Body of pancreas (tissue), 4 donors: ENCODE results near the gene PRKAA2. TPM values are rescaled to one million over a fixed set of nuclear protein-coding genes. Genes with fewer than 3 reads are reported as not detected.
"Not testable (repeated sequence)": the region's sequence is repeated elsewhere in the genome, so short reads cannot be mapped to it uniquely, and the experiment has no call there.

Experiments used
- ATAC-seq: fragments of 150-250 bp; one replicate; pipeline ENCODE4 v1.9.1; 2016
- DNase-seq, 4 donors: peaks; one replicate each; pipeline ENCODE4 v3.0.0-alpha.2; 2019
- H3K27ac ChIP-seq, 4 donors: fragments of 200-600 bp; sonication (generic); 1 replicate in 3 of 4; 2 replicates in 1 of 4; pipeline versions ENCODE4 v1.5.1 to v1.6.1; 2016 to 2019; ENCODE audit warnings: mild to moderate bottlenecking in 1 of 4, mixed read lengths in 1 of 4, moderate library complexity in 1 of 4
- H3K27me3 ChIP-seq, 2 donors: fragments of 200-600 bp; sonication (generic); one replicate each; pipeline ENCODE4 v1.6.0; 2016; ENCODE audit warnings: mild to moderate bottlenecking in 1 of 2
- H3K36me3 ChIP-seq, 2 donors: fragments of 200-600 bp; sonication (generic); replicated peaks in 1 of 2; 2 replicates each; pipeline ENCODE4 v1.5.1; 2016; ENCODE audit warnings: low read depth in 2 of 2; ENCODE audit not compliant: insufficient read depth in 1 of 2
- H3K4me1 ChIP-seq: fragments of 200-600 bp; sonication (generic); one replicate; pipeline ENCODE4 v1.6.0; 2016
- H3K4me3 ChIP-seq, 2 donors: fragments of 200-600 bp; sonication (generic); 1 replicate in 1 of 2; 2 replicates in 1 of 2; pipeline ENCODE4 v1.5.1; 2016 to 2019
- H3K9me3 ChIP-seq, 3 donors: fragments of 200-600 bp; sonication (generic); 1 replicate in 2 of 3; 2 replicates in 1 of 3; pipeline ENCODE4 v1.5.1; 2016
- CTCF ChIP-seq, 7 experiments: fragments of 450-650 bp in 4 of 7; fragments of 200-600 bp in 3 of 7; sonication (generic) in 3 of 7; IDR thresholded peaks; one replicate each; pipeline ENCODE4 v1.5.1; 2016 to 2019; ENCODE audit warnings: antibody characterized with exemption in 7 of 7
- POLR2A ChIP-seq, 3 donors: fragments of 450-650 bp; IDR thresholded peaks; one replicate each; pipeline ENCODE4 v1.6.1; 2016; ENCODE audit warnings: antibody characterized with exemption in 3 of 3, mild to moderate bottlenecking in 2 of 3
- WGBS, 2 donors: methylation state at CpG; one replicate each; pipeline ENCODE4 v1.1.5; 2017; 5-methylcytosine and 5-hydroxymethylcytosine counted together
- intact Hi-C: fragments of 100-400 bp; cut with DNase I; formaldehyde crosslinking; loops from one replicate; pipeline ENCODE4 v1.15.1; 2023
- total RNA-seq, 2 donors: library from RNA; depleted of rRNA; stranded (reverse); fragments of >200 nt; gene quantifications; one replicate each; pipeline ENCODE4 v1.1.0, GENCODE V29; 2016

PRKAA2 gene
- 1 to 10 TPM; 3.3 to 7.5 TPM for total RNA-seq

DNA sequence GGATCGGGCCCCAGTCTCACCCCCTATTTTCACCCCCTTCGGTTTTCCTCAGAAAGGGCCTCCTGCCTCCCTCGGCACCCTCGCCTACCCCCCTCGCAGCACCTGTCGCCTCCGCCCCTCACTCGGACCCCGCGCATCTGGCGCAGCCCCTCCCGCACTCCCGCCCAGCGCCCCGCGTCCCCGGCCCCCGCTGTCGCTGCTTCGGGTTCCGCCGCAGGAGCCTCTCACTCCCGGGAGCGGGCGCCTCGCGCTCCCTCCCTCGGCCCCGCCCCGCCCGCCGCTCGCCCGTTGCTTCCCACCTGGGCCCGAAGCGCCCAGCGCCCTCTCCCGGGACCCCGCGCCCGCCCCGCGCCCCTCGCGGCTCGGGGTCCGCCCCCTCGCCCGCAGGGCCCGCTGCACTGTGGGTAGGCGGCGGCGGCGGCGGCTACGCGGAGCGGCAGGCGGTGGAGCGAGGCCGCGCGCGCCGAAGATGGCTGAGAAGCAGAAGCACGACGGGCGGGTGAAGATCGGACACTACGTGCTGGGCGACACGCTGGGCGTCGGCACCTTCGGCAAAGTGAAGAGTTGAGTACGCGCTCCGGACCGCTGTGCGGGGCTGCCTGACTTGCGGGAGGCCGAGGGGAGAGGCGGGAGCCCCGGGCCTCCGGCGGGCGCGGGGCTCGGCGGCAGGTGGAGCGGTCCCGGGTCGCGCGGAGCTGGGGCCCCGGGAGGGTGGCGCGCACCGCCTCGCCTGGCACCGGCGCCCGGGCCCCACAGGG, at the start of gene PRKAA2:
Gene PRKAA2 (plus strand): TSS at position 396 of the 758 bp plus-strand sequence. CDS start 74 bp downstream, at position 470.
- no peaks in the 10 kb centered on the region for H3K27me3 ChIP-seq
- peak within 1 kb of the TSS; percentile 59 to 74 (median 67) for H3K27ac ChIP-seq
- no peaks in the 10 kb centered on the region for H3K9me3 ChIP-seq
- WGBS, 2 donors: 0 to 1% methylated on average over 14 to 96 of the region's 103 CpGs
- TF ChIP-seq POLR2A (IDR thresholded peaks at IDR 0.05) (peak; percentile 34 to 44 (median 40)), CTCF (IDR thresholded peaks at IDR 0.05) (no peak)
- peak within 1 kb of the TSS; percentile 37 to 56 for H3K4me3 ChIP-seq
- peaks cover 20% of the 10 kb centered on the region for H3K4me1 ChIP-seq
- no peaks in the 10 kb centered on the region for H3K36me3 ChIP-seq
- peak; percentile 50 to 69 (median 53) for DNase-seq
- peak; percentile 82 for ATAC-seq
- intact Hi-C loops: no loop called here

GRCh38 chr1:56595397-56596191, 49.5 kb upstream of the PRKAA2 start:
- 89 to 95% methylated on average over 5 of the region's 5 CpGs for WGBS, 2 donors
- DNase-seq, H3K9me3 ChIP-seq, intact Hi-C loops, ATAC-seq, H3K27ac ChIP-seq, H3K4me3 ChIP-seq, H3K4me1 ChIP-seq, H3K36me3 ChIP-seq, H3K27me3 ChIP-seq: not testable (repeated sequence)

DNA sequence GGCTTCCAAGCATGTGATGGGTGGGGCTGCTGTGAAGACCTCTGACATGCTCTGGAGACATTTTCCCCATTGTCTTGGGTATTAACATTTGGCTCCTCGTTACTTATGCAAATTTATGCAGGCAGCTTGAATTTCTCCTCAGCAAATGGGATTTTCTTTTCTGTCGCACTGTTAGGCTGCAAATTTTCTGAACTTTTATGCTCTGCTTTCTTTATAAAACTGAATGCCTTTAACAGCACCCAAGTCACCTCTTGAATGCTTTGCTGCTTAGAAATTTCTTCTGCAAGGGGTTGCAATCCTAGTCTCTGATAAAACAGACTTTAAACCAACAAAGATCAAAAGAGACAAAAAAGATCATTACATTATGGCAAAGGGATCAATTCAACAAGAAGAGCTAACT, 35.0 kb upstream of the PRKAA2 start:
- H3K27me3 ChIP-seq, H3K36me3 ChIP-seq, H3K27ac ChIP-seq, H3K9me3 ChIP-seq, intact Hi-C loops, ATAC-seq, H3K4me1 ChIP-seq, H3K4me3 ChIP-seq, DNase-seq: not testable (repeated sequence)
- 19 to 37% methylated on average over 2 of the region's 2 CpGs for whole genome bisulfite sequencing, 2 donors

DNA sequence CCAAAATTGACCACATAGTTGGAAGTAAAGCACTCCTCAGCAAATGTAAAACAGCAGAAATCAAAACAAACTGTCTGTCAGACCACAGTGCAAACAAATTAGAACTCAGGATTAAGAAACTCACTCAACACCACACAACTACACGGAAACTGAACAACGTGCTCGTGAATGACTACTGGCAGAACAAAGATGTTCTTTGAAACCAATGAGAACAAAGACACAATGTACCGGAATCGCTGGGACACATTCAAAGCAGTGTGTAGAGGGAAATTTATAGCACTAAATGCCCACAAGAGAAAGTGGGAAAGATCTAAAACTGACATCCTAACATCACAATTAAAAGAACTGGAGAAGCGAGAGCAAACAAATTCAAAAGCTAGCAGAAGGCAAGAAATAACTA, 34.3 kb upstream of the PRKAA2 start:
- H3K4me3 ChIP-seq, ATAC-seq, H3K9me3 ChIP-seq, H3K4me1 ChIP-seq, DNase-seq, H3K27me3 ChIP-seq, H3K27ac ChIP-seq, intact Hi-C loops, H3K36me3 ChIP-seq: not testable (repeated sequence)
- 78 to 81% methylated on average over 6 of the region's 6 CpGs for WGBS, 2 donors

- Histone ChIP-seq H3K27ac (no peak overlapping the region), H3K4me1 (no peaks in the 10 kb centered on the region), H3K27me3 (no peaks in the 10 kb centered on the region), H3K9me3 (no peaks in the 10 kb centered on the region), H3K36me3 (no peaks in the 10 kb centered on the region), H3K4me3 (no peak overlapping the region)
- no peak for DNase-seq
- WGBS, 2 donors: 70 to 83% methylated on average over 2 of the region's 2 CpGs
- intact Hi-C loops: no loop called here
- TF ChIP-seq CTCF (IDR thresholded peaks at IDR 0.05) (no peak), POLR2A (IDR thresholded peaks at IDR 0.05) (no peak)
- ATAC-seq: no peak
Measured at GRCh38 chr1:56617141-56617540, 28.0 kb upstream of the PRKAA2 start.

DNA sequence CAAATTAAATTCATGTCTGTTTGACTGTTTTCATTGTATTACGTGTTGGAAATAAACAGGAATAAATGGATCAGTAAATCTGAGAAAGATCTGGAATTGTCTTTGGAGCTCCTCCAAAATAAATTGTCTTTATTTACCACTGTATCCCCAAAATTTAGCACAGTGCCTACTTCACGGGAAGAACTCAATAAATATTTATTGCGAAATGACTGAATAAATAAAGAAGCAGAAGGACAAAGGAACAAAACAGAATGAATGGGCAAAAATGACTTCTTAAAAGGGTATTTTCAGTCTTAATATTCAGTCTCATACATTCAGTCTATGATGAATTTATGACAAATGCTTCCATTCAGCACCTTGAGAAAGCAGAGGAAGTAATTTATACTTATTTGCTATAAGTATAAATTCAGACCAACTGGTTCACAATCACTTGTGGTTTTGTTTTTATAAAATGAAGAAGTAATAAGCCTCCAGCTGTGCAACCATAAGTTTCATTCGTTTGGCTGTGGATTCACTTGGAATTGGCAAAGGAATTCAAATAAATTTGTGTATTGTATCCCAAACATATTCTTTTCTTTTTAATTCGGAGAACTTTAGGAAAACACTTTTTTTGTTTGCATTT, 19.2 kb upstream of the PRKAA2 start:
- H3K4me1 ChIP-seq: no peaks in the 10 kb centered on the region
- ATAC-seq (no peak), DNase-seq (no peak)
- intact Hi-C loops: no loop called here
- no peaks in the 10 kb centered on the region for H3K9me3 ChIP-seq
- no peak overlapping the region for H3K27ac ChIP-seq
- H3K4me3 ChIP-seq: no peak overlapping the region
- TF ChIP-seq CTCF (IDR thresholded peaks at IDR 0.05): no peak
- no peak for TF ChIP-seq POLR2A (IDR thresholded peaks at IDR 0.05)
- H3K27me3 ChIP-seq: no peaks in the 10 kb centered on the region
- no peaks in the 10 kb centered on the region for H3K36me3 ChIP-seq
- WGBS, 2 donors: 55 to 58% methylated on average over 5 of the region's 5 CpGs
